GM21576 (cell line): ENCODE results near the gene NAT8.
A peak's percentile ranks its signal among the peaks of the same experiment; 100 is the strongest.
"Not testable (repeated sequence)": the region's sequence is repeated elsewhere in the genome, so short reads cannot be mapped to it uniquely, and the experiment has no call there.

ENCODE experiments used
- ATAC-seq: cut with Tn5 transposase; IDR thresholded peaks from one replicate; pipeline ENCODE4 v1.9.1; 2021; ENCODE audit warnings: mild to moderate bottlenecking, moderate library complexity; ENCODE audit not compliant: unreplicated experiment

The NAT8 gene, protein sequence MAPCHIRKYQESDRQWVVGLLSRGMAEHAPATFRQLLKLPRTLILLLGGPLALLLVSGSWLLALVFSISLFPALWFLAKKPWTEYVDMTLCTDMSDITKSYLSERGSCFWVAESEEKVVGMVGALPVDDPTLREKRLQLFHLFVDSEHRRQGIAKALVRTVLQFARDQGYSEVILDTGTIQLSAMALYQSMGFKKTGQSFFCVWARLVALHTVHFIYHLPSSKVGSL

DNA sequence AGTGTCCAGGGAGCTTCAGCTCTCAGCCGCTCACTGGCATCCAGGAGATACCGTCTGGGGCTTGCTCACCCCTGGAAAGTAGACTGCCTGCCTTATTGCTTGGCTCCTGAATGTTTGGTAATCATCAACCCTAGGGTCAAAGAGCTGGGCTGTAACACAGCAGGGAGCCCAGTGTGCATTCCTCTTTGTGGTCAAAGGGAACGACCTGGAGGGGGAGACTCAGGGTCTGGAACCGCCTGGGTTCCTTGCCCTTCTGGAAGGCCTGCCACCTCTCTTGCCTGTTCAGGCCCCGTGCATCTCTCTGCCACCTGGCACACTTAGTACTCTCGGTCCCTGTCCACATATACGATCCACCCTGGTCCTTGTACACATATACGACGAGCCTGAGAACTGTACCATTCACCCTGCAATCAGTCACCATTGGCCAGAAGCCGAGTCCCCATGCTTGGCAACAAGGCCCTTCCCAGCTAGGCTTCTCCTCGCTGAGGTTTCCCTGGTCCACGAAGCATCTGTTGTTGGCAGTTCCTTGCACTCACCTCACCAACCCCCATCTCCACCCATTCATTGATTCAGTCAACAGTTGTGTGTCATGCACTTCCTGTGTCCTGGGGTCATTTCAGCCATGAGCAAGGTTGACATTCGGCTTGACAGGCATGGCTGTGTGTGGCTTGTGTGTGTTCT is at the start of gene NAT8:
NAT8 (minus strand) TSS at position 85 of the 681 bp plus-strand sequence. CDS start 794 bp downstream, outside the sequence.
- no peak for ATAC-seq

DNA sequence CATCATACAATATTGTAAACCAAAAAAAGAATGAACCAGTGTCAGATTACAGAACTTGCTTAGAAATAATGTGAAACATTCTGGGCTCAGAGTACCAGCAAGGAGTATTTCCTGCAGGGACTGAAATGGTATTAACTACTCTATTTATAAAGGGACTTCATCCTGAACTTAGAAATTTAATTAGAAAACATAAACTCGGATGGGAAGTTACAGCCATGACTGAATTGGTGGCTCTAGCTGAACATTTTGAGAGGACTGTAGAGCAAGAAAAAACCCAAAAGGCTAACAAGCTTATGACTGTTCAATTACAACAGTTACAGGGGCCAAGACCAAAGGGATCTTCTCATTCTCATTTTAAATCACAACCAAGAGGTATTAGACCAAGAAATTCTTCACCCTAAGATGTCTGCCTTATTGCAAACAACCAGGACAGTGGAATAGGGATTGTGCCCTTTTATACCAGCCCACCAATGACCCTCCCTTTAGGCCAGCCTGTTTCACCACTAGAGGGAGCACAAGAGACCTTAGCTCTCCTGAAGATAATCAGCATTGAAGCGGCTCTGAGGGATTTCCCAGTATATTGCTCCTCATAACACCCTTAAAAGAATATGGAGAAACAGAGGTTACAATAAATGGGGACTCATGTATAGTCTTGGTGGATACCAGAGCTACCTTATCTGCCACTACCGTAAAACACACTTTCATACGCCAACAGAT is 48.3 kb upstream of the NAT8 start:
- peak; percentile 67 for ATAC-seq

DNA sequence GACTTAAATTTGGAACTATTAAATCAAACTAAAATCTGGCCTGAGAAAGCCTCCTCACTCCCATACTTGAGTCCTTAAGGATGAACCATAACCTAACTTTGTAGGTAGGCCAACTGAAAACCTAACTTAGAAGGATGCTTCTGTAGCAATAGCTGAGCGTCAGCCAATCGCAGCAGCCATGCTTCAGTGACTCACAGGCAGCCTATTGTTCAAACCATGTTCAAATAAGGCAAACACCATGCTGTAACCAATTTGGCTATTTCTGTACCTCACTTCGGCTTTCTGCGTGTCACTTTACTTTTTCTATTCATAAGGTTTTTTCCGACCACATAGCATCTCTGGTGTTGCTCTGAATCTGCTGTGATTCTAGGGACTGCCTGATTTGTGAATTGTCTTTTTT is 46.3 kb upstream of the NAT8 start:
- ATAC-seq, result not testable (repeated sequence)

DNA sequence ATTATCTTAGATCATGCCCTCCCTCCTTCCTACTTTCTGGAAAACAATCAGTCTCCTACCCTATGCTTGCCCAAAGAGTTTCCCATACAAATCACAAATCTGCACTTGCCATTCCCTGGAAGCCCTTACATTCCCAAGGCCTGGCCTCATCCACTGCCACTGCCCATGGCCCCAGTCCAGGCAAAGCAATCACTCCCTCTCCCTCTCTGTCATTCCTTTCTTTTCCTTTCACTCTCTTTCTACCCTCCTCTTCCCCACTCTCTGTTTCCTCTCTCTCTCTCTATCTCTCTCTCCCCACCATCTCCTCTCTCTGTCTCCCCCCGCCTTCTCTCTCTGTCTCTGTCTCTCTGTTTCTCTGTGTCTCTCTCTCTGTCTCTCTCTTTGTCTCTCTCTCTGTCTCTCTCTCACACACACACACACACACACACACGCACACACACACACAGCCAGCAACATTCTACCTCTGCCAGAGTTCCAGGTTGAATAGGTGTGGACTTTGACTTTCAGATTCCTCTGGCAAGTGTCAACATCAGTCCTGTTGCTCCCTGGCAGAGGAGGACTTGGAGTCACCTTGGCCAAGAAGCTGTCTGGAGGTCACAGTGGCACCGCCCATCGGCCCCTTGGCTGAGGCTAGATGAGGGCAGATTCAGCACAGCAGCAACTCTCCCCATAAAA is 43.7 kb upstream of the NAT8 start:
- no peak for ATAC-seq

DNA sequence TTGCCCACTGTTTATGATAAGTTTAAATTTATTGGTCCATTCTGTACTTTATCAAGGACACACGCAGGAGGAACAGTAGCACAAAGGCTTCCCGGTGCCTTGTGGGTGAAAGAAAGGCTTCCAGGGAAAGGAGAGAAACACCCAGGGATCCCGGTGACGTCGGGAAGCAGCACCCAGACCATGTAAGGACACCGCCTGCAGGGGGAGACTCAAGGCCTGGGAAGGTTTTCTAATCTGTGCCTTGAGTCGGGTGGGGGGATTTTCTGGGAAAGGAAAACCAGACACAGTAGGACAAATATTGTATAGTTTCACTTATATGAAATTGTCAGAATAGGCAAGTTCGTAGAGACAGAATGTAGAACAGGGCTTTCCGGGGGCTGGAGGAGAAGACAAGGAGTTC is 42.7 kb upstream of the NAT8 start:
- ATAC-seq, result not testable (repeated sequence)

DNA sequence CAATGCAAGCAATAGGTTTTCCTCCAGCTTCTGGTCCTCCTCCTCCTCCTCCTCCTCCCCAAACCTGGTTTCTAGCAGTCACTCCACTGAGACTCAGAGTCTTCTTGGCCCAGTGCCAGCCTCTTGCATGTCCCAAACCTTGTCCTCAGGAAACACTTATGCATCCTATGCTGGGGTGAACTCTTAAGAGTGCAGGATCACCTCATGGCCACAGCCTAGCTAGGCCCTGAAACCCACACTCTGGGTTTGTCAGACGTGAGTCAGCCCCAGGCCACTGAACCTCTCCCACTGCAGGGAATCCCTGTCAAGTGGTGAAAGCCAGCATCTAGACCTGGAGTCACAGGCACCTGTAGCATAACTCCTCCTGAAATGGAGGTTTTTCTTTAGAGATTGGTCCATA is 42.1 kb upstream of the NAT8 start:
- not testable (repeated sequence) for ATAC-seq

DNA sequence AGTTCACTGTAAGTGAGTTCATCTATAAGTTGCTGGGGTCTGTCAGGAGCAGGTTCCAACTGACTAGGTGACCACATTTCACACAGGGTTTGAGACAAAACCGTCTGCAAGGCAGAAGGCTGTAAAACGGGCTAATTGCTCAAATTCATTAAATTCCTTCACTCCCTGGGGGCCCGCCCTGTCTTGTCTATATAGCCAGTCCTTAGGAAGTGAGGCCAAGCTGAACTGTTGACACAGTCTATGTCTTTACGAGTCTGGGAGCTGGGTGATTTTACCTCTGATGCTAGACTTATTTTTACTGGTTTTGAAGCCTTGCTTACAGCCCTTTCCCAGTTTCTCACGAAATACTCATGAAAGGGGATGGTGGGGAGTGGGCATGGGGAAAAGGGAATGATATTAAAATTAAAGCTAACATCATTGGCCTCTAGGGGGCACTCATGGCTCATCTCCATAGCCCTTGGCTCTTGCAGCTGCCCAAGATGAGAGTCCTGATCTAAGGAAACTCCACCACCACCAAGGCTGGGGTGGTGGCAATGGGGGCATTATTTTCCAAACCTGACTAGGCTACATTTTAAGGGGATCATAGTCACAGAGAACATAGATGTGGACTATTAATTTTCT is 37.8 kb upstream of the NAT8 start:
- not testable (repeated sequence) for ATAC-seq

DNA sequence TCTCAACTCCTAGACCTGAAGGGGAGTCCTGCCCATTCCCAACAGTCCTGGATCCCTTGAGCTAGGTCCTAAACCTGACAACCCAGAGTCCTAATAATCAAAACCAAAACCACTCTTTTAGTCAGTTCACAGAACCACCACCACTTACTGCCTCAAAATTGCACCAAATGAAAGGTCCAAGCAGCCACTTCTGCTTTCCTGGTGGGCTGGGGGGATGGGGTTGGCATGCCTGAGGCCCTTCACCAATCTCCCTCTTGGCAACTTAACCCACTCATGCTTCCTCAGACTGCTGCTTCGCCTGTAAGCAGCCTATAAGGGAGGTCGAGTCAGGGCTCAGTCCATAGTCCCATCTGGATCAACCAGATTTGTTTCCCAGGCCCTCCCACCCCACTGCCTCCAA is 37.0 kb upstream of the NAT8 start:
- not testable (repeated sequence) for ATAC-seq

DNA sequence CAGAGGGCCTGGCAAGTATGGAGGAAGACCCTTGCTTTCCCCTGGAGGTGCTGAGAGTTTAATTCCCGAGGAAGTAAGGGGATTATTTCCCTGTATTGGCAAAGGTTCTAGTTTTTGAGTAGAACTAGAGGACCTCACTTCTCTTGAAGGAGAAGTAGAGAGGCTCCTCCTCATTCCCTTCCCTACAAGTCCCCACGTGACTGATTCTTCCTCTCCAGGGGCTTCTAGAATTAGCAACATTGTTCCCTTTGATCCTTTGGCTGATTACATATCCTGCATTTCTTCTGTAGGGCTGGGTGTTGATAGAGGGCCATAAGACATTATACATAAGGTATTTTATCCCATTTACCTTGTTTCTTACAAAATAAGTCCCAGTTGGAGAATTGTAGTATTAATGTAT is 35.8 kb upstream of the NAT8 start:
- not testable (repeated sequence) for ATAC-seq

DNA sequence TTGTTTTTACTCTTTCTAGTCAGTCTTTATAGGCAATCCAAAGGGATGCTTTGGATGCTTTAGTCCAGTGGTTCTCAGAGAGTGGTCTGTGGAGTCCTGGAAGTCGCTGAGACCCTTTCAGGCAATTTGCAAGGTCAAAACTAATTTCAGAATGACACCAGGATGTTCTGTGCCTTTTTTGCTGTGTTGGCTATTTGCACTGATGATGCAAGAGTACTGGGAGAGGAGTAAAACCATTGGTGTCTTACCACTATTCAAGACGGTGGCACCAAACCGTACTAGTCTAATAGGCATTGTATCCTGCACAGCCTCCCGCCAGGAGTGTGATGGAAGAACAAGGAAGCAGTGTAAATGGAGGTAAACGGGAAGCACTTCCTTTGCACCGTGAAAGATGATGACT is 34.0 kb upstream of the NAT8 start:
- not testable (repeated sequence) for ATAC-seq

DNA sequence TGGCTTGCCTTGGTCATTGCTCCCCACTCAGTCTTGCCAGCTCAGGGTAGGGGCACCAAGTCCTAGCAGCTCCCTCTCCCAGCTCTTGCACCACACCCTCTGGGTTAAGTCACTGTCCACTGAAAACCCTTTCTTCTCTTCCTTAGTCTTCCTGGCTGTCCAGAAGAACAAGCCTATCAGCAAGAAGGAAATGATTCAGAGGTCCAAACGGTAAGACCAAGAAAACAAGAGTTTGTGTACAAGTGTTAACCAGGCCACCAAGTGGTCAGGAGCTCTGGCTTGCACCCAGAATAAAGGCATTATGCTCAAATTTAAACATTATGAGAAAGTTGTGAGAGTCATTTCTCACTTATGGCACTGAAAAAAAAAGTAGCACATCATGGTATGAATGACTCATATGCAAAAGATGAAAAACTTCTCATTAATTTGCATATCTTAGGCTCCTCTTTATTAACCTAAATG is 32.5 kb upstream of the NAT8 start:
- not testable (repeated sequence) for ATAC-seq

DNA sequence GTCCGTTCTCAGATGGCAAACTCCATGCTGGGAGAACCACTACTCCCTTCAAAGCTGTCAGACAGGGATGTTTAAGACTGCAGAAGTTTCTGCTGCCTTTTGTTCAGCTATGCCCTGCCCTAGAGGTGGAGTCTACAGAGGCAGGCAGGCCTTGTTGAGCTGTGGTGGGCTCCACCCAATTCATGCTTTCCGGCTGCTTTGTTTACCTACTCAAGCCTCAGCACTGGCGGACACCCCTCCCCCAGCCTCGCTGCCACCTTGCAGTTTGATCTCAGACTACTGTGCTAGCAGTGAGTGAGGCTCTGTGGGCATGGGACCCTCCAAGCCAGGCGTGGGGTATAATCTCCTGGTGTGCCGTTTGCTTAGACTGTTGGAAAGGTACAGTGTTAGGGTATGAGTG is 27.8 kb upstream of the NAT8 start:
- ATAC-seq, result not testable (repeated sequence)

DNA sequence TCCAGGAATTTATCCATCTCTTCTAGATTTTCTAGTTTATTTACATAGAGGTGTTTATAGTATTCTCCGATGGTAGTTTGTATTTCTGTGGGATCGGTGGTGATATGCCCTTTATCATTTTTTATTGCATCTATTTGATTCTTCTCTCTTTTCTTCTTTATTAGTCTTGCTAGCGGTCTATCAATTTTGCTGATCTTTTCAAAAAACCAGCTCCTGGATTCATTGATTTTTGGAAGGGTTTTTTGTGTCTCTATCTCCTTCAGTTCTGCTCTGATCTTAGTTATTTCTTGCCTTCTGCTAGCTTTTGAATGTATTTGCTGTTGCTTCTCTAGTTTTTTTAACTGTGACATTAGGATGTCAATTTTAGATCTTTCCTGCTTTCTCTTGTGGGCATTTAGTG is 25.0 kb upstream of the NAT8 start:
- not testable (repeated sequence) for ATAC-seq

DNA sequence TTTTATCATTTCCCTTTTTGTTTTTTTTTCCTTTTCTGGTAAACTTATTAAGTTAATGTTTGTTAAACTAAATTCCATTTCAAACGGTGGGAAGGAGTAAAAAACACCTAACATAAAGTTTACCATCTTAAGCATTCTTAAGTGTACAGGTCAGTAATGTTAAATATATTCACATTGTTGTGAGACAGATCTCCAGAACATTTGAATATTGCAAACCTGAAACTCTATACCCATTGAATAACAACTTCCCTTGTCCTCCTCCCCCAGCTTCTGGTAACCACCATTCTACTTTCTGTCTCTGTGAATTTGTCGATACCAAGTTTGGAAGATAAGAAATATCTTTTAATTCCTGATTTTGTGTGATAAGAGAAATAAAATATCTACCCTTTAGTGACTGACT is 12.0 kb upstream of the NAT8 start:
- no peak for ATAC-seq

DNA sequence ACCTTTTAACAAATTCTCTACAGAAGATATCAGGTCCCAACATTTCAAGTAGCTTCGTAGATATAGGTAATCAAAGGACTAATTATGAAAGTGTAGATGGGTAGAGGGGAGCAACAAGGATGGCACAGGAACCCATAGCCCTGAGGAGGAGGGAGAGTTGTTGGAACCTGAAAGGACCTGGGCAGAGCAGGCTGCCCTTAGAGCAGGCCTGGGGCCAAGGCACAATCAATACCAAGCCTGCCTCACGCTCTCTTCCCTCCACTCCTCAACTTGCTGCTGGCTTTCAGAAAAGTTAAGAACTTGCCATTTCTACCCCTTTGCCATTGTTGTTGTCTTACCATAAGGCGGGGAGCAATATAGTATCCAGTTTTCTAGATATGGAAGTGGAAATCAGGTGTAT is 10.1 kb upstream of the NAT8 start:
- ATAC-seq, result no peak

DNA sequence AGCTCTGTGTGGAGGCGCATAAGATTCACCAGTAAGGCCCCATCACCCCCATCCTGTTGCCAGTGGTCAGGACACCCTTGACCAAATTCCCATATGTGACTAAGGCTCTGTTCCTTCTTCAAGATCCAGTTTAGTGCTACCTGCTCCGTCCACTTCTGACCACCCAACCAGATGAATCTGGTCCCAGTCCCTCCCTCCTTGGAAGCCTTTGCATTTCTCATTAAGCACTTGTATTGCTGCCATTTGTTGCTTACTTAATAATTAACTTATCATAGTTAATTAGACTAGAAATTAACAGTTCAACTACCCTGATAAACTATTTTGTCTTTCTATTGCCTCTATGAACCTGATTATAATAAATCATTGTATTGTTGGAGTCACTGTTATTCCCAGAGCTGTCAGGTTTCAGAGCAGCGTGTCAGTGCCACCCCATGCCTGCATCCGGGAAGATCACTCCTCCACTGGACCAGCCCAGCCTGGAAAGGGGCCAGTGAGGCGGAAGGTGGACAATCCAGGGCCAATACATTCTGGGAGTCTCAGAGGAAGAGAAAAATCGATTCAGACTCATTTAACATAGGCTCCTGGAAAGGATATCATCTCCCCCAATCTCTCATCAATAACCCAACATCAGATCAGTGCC is 9.5 kb upstream of the NAT8 start:
- no peak for ATAC-seq

DNA sequence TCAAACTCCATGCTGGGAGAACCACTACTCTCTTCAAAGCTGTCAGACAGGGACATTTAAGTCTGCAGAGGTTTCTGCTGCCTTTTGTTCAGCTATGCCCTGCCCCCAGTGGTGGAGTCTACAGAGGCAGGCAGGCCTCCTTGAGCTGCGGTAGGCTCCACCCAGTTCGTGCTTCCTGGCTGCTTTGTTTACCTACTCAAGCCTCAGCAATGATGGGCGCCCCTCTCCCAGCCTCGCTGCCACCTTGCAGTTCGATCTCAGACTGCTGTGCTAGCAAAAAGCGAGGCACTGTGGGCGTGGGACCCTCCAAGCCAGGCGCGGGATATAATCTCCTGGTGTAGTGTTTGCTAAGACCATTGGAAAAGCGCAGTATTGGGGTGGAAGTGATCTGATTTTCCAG is 5.5 kb upstream of the NAT8 start:
- not testable (repeated sequence) for ATAC-seq

DNA sequence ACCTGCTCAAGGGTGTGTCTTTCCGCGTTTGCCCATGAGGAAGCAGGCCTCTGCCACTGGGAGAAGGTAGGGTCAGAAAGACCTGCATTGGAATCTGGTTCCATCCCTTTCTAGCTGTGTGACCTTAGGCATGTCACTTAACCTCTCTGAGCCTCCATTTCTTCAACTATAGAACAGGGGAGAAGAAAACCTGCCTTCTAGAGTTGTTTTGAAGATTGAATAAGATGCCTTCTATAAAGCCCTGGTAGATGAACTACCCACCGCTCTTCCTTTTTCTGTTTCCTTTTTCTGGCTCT is 507 bp downstream of the NAT8 start:
- ATAC-seq, result no peak

DNA sequence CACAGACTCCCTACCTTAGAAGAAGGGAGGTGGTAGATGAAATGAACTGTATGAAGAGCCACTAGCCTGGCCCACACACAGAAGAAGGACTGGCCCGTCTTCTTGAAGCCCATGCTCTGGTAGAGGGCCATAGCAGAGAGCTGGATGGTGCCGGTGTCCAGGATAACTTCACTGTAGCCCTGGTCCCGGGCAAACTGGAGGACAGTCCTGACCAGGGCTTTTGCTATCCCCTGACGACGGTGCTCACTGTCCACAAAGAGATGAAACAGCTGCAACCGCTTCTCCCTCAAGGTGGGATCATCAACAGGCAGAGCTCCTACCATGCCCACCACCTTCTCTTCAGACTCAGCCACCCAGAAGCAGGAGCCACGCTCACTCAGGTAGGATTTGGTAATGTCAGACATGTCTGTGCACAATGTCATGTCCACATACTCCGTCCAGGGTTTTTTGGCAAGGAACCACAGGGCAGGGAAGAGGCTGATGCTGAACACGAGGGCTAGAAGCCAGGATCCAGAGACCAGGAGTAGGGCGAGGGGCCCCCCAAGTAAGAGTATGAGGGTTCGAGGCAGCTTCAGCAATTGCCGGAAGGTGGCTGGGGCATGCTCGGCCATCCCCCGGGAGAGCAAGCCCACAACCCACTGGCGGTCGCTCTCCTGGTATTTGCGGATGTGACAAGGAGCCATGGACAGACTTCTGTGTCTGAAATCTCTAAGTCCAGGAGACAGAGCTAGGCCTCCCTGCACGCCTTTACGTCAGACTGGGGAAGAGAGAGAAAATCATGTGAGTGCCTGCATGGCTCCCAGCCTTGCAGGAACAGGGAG is 1.1 kb downstream of the NAT8 start:
- no peak for ATAC-seq

DNA sequence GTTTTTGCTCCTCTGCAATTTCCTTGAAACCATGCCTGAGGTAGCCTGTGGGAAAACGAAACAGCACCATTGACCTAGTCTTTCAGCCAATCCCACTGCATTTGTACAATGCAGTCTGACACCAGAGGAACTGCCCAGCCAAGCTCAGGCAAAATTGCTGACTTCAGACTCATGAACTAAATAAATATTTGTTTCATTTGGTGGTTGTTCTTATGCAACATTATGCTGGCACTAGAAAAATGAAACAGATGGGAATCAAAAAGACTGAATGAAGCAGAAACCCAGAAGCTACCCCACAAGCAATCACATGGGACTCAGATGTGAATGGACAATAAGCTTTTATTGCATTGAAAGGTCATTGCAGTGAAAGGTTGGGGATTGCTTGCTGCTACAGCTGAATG is 1.7 kb downstream of the NAT8 start:
- no peak for ATAC-seq
